ENCODE data around the gene PLEKHG1.

PLEKHG1 gene

DNA sequence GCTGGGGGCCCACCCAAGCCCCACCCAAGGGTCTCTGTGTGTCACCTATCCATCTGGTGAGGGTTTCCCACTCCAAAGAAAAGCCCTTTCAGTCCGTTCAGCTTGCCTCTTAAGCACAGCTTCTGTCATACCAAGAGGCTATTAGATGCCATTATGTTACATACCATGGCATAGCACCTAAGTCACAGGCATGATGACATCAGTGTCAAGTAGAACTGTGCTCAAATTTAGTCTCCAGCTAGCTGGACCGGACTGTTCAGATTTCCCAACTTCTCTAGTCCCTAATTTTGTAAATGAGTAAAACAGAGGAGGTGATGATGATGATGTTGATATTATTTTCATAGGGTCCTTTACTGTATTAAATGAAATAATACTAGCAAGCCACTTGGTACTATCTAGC lies 19.2 kb upstream of the PLEKHG1 start:
- Histone ChIP-seq H3K4me3 (ENCODE audit: low read length, poor library complexity, severe bottlenecking) (no peak overlapping the region), H3K9ac (ENCODE audit: low read depth, low read length, poor library complexity, severe bottlenecking) (no peak overlapping the region), H3K27me3 (ENCODE audit: insufficient read depth, low read length, poor library complexity, severe bottlenecking) (no peaks in the 10 kb centered on the region), H3K4me1 (ENCODE audit: insufficient read depth, low read length, poor library complexity, severe bottlenecking) (peaks cover 18% of the 10 kb centered on the region), H3F3A (ENCODE audit: low read depth) (no peaks in the 10 kb centered on the region), H3K4me2 (ENCODE audit: low read depth, low read length, poor library complexity, severe bottlenecking) (no peak overlapping the region), H3K9me3 (ENCODE audit: insufficient read depth, low read depth, low read length) (no peaks in the 10 kb centered on the region), H3K79me2 (ENCODE audit: insufficient read depth, low read length) (no peaks in the 10 kb centered on the region), H2AFZ (ENCODE audit: low read length) (no peak overlapping the region), H3K9me2 (replicated peaks; ENCODE audit: low read depth, low read length) (no peaks in the 10 kb centered on the region), H4K20me1 (ENCODE audit: insufficient read depth, low read length, poor library complexity, severe bottlenecking) (no peaks in the 10 kb centered on the region), H3K36me3 (ENCODE audit: insufficient read depth, low read length) (no peaks in the 10 kb centered on the region)
- no peak for TF ChIP-seq EZH2phosphoT487 (IDR thresholded peaks at IDR 0.05; ENCODE audit: borderline replicate concordance)
- TF ChIP-seq, protein P1, sequence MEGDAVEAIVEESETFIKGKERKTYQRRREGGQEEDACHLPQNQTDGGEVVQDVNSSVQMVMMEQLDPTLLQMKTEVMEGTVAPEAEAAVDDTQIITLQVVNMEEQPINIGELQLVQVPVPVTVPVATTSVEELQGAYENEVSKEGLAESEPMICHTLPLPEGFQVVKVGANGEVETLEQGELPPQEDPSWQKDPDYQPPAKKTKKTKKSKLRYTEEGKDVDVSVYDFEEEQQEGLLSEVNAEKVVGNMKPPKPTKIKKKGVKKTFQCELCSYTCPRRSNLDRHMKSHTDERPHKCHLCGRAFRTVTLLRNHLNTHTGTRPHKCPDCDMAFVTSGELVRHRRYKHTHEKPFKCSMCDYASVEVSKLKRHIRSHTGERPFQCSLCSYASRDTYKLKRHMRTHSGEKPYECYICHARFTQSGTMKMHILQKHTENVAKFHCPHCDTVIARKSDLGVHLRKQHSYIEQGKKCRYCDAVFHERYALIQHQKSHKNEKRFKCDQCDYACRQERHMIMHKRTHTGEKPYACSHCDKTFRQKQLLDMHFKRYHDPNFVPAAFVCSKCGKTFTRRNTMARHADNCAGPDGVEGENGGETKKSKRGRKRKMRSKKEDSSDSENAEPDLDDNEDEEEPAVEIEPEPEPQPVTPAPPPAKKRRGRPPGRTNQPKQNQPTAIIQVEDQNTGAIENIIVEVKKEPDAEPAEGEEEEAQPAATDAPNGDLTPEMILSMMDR (conservative IDR thresholded peaks at IDR 0.05; ENCODE audit: low read length), result no peak

DNA sequence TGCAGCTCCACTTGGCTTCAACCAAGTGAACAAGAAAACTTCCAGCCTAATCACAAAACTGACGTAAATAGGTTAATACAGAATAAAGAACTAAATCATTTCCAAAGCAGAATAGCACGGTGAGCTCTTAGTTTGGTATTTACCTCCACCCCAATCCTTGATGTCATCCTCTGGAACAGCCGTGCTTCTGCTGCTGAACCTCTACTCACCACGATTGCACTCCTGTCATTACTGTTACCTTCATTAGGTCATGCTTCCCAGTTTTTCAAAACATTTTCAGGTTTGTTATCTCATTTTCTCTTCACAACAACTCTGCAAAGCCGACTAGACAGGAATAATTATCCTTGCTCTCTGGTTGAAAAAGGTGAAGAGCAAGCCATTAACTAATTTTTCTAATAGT lies 15.6 kb upstream of the PLEKHG1 start:
- Histone ChIP-seq H3K4me3 (ENCODE audit: low read length, poor library complexity, severe bottlenecking) (no peak overlapping the region), H3F3A (ENCODE audit: low read depth) (no peaks in the 10 kb centered on the region), H3K27me3 (ENCODE audit: insufficient read depth, low read length, poor library complexity, severe bottlenecking) (no peaks in the 10 kb centered on the region), H2AFZ (ENCODE audit: low read length) (no peak overlapping the region), H3K9ac (ENCODE audit: low read depth, low read length, poor library complexity, severe bottlenecking) (no peak overlapping the region), H3K4me2 (ENCODE audit: low read depth, low read length, poor library complexity, severe bottlenecking) (no peak overlapping the region), H3K9me2 (replicated peaks; ENCODE audit: low read depth, low read length) (no peaks in the 10 kb centered on the region), H3K79me2 (ENCODE audit: insufficient read depth, low read length) (no peaks in the 10 kb centered on the region), H4K20me1 (ENCODE audit: insufficient read depth, low read length, poor library complexity, severe bottlenecking) (no peaks in the 10 kb centered on the region), H3K9me3 (ENCODE audit: insufficient read depth, low read depth, low read length) (no peaks in the 10 kb centered on the region), H3K4me1 (ENCODE audit: insufficient read depth, low read length, poor library complexity, severe bottlenecking) (peaks cover 18% of the 10 kb centered on the region), H3K36me3 (ENCODE audit: insufficient read depth, low read length) (no peaks in the 10 kb centered on the region)
- no peak for TF ChIP-seq EZH2phosphoT487 (IDR thresholded peaks at IDR 0.05; ENCODE audit: borderline replicate concordance)
- TF ChIP-seq, protein P1 (conservative IDR thresholded peaks at IDR 0.05; ENCODE audit: low read length), result no peak

GRCh38 chr6:150584596-150584995 lies 15.1 kb upstream of the PLEKHG1 start:
- no peak overlapping the region for H2AFZ ChIP-seq (ENCODE audit: low read length)
- H3K36me3 ChIP-seq (ENCODE audit: insufficient read depth, low read length), result no peaks in the 10 kb centered on the region
- H3K9me3 ChIP-seq (ENCODE audit: insufficient read depth, low read depth, low read length), result no peaks in the 10 kb centered on the region
- H3K79me2 ChIP-seq (ENCODE audit: insufficient read depth, low read length), result no peaks in the 10 kb centered on the region
- H3K4me1 ChIP-seq (ENCODE audit: insufficient read depth, low read length, poor library complexity, severe bottlenecking), result peaks cover 18% of the 10 kb centered on the region
- H3K9ac ChIP-seq (ENCODE audit: low read depth, low read length, poor library complexity, severe bottlenecking), result no peak overlapping the region
- no peak overlapping the region for H3K4me2 ChIP-seq (ENCODE audit: low read depth, low read length, poor library complexity, severe bottlenecking)
- H3K4me3 ChIP-seq (ENCODE audit: low read length, poor library complexity, severe bottlenecking), result no peak overlapping the region
- H3F3A ChIP-seq (ENCODE audit: low read depth), result no peaks in the 10 kb centered on the region
- no peaks in the 10 kb centered on the region for H3K9me2 ChIP-seq (replicated peaks; ENCODE audit: low read depth, low read length)
- no peaks in the 10 kb centered on the region for H3K27me3 ChIP-seq (ENCODE audit: insufficient read depth, low read length, poor library complexity, severe bottlenecking)
- TF ChIP-seq, protein P1 (conservative IDR thresholded peaks at IDR 0.05; ENCODE audit: low read length), result no peak
- no peak for TF ChIP-seq EZH2phosphoT487 (IDR thresholded peaks at IDR 0.05; ENCODE audit: borderline replicate concordance)
- no peaks in the 10 kb centered on the region for H4K20me1 ChIP-seq (ENCODE audit: insufficient read depth, low read length, poor library complexity, severe bottlenecking)

Measured in Loucy (cell line).